HepG2 (cell line): ENCODE results near the gene FOCAD. TPM values are rescaled to one million over a fixed set of nuclear protein-coding genes. Genes with fewer than 3 reads are reported as not detected.

Experiments
- ATAC-seq: fragments of 200-7000 bp; cut with Tn5 transposase; 3 replicates; pipeline ENCODE4 v1.9.1; 2020; ENCODE audit warnings: mild to moderate bottlenecking, moderate library complexity
- BruUV-seq: library from RNA; stranded (reverse); fragments of 400-500 nt; replicated peaks from 2 replicates; lab custom pipeline; 2021; lab: Mats Ljungman, UMichigan
- CTCF ChIA-PET: fragments of 300-600 bp; formaldehyde crosslinking; extraction: SDS; loops from one replicate; lab custom pipeline; 2021; ENCODE audit warnings: low total read pairs, inconsistent platforms, low intra/inter-chr PET ratio; lab: Yijun Ruan, JAX
- POLR2A ChIA-PET: fragments of 350-600 bp; sonication (Branson Sonifier 250); formaldehyde crosslinking; loops from one replicate; lab custom pipeline; 2020; ENCODE audit warnings: antibody characterized with exemption, inconsistent platforms; lab: Yijun Ruan, JAX
- DNase-seq: peaks from one replicate; pipeline ENCODE4 v3.0.0-alpha.2; 2015; ENCODE audit warnings: low spot score
- FAIRE-seq: peaks from 3 replicates; lab custom pipeline; 2011; peaks lifted over from hg19 to GRCh38; lab: Jason Lieb, UNC
- H2AFZ ChIP-seq: one replicate; pipeline ENCODE4 v1.6.1; 2011; ENCODE audit warnings: low read length, inconsistent platforms
- H3K27ac ChIP-seq: fragments of 300-600 bp; 3 replicates; pipeline ENCODE4 v1.8.0; 2011; ENCODE audit warnings: mixed run types, mild to moderate bottlenecking, mixed read lengths, low read length, inconsistent platforms; ENCODE audit not compliant: insufficient read depth; ENCODE audit errors: extremely low read length
- H3K27me3 ChIP-seq, 2 experiments: fragments of 200-600 bp in 1 of 2; 2 replicates in 1 of 2; 3 replicates in 1 of 2; pipeline versions ENCODE4 v1.6.0 to v1.8.0; 2011; ENCODE audit warnings: low read length in 2 of 2, mild to moderate bottlenecking in 2 of 2, moderate library complexity in 2 of 2, inconsistent platforms in 1 of 2; ENCODE audit not compliant: insufficient read depth in 2 of 2, control insufficient read depth in 1 of 2
- H3K36me3 ChIP-seq, 2 experiments: fragments of 200-600 bp in 1 of 2; replicated peaks in 1 of 2; 2 replicates in 1 of 2; 3 replicates in 1 of 2; pipeline versions ENCODE4 v1.5.1 to v1.8.0; 2011; ENCODE audit warnings: low read length in 2 of 2, inconsistent platforms in 1 of 2; ENCODE audit not compliant: insufficient read depth in 2 of 2, control insufficient read depth in 1 of 2
- H3K4me1 ChIP-seq: 2 replicates; pipeline ENCODE4 v1.5.1; 2012; ENCODE audit warnings: low read length, inconsistent platforms; ENCODE audit not compliant: insufficient read depth
- H3K4me2 ChIP-seq: 2 replicates; pipeline ENCODE4 v1.6.0; 2011; ENCODE audit warnings: low read depth, low read length, inconsistent platforms
- H3K4me3 ChIP-seq, 3 experiments: fragments of 200-600 bp in 1 of 3; sonication (generic), shearing (Covaris generic) in 1 of 3; replicated peaks in 1 of 3; 2 replicates each; pipeline ENCODE4 v1.5.1; 2011 to 2016; ENCODE audit warnings: low read length in 3 of 3, inconsistent platforms in 2 of 3, low read depth in 2 of 3, mild to moderate bottlenecking in 2 of 3, control low read depth in 1 of 3, mixed read lengths in 1 of 3; ENCODE audit not compliant: insufficient read depth in 1 of 3
- H3K79me2 ChIP-seq: one replicate; pipeline ENCODE4 v1.6.1; 2011; ENCODE audit warnings: low read length, inconsistent platforms; ENCODE audit not compliant: insufficient read depth
- H3K9ac ChIP-seq: 2 replicates; pipeline ENCODE4 v1.6.0; 2011; ENCODE audit warnings: mild to moderate bottlenecking, low read depth, low read length, inconsistent platforms; ENCODE audit not compliant: insufficient read depth
- H3K9me3 ChIP-seq: 2 replicates; pipeline ENCODE4 v1.5.1; 2012; ENCODE audit warnings: mild to moderate bottlenecking, low read length
- H4K20me1 ChIP-seq: 2 replicates; pipeline ENCODE4 v1.6.0; 2011; ENCODE audit warnings: inconsistent platforms, mild to moderate bottlenecking, low read length, moderate library complexity; ENCODE audit not compliant: insufficient read depth
- CHD4 ChIP-seq: fragments of 200-600 bp; sonication (generic); IDR thresholded peaks from 2 replicates; pipeline ENCODE4 v1.7.0; 2017; ENCODE audit warnings: mild to moderate bottlenecking, low read length, borderline replicate concordance
- FOXK2 ChIP-seq: fragments of 450-650 bp; IDR thresholded peaks from 2 replicates; pipeline ENCODE4 v1.6.1; 2016
- HNRNPL ChIP-seq: fragments of 200-400 bp; formaldehyde crosslinking; IDR thresholded peaks from 2 replicates; pipeline ENCODE4 v1.6.1; 2017; ENCODE audit warnings: mild to moderate bottlenecking, low read depth, low read length
- JARID2 ChIP-seq: sonication (generic); formaldehyde crosslinking; IDR thresholded peaks from 2 replicates; pipeline ENCODE4 v1.8.1; 2023; ENCODE audit warnings: missing genetic modification reagents, inconsistent platforms; ENCODE audit not compliant: insufficient replicate concordance
- MAF1 ChIP-seq: sonication (generic); formaldehyde crosslinking; IDR thresholded peaks from 2 replicates; pipeline ENCODE4 v1.5.0; 2020; ENCODE audit warnings: missing genetic modification reagents, borderline replicate concordance
- PHF8 ChIP-seq: sonication (generic); formaldehyde crosslinking; IDR thresholded peaks from 2 replicates; pipeline ENCODE4 v1.5.0; 2020; ENCODE audit warnings: missing genetic modification reagents
- TEAD3 ChIP-seq: optimal IDR thresholded peaks from 2 replicates; pipeline ENCODE3; 2016; ENCODE audit warnings: borderline replicate concordance
- ZHX2 ChIP-seq, 2 experiments: sonication (generic) in 1 of 2; formaldehyde crosslinking in 1 of 2; IDR thresholded peaks; 2 replicates each; pipeline versions ENCODE4 v1.6.1 to v1.9.0; 2014 to 2022; ENCODE audit warnings: antibody characterized with exemption in 1 of 2, borderline replicate concordance in 1 of 2, inconsistent platforms in 1 of 2, low read depth in 1 of 2, missing genetic modification reagents in 1 of 2
- WGBS: methylation state at CpG from one replicate; pipeline ENCODE4 v1.1.6; 2017; ENCODE audit warnings: low lambda C conversion rate; 5-methylcytosine and 5-hydroxymethylcytosine counted together
- in situ Hi-C: cut with HindIII; loops from 2 replicates; pipeline ENCODE4 v1.10.0; 2017; ENCODE audit warnings: low pct_unique_long_range_greater_than_20kb; ENCODE audit not compliant: extremely low pct_ligation_motif_present
- intact Hi-C: fragments of 100-400 bp; cut with micrococcal nuclease; formaldehyde crosslinking; loops from one replicate; pipeline ENCODE4 v1.10.0; 2022; ENCODE audit not compliant: unreplicated experiment
- polyA plus RNA-seq, 8 experiments: library from polyadenylated mRNA; depleted of rRNA in 3 of 8; stranded (reverse) in 7 of 8; unstranded in 1 of 8; fragments of >200 nt; fragmentation: Illumina TruSeq in 4 of 8; extraction: Trizol in 4 of 8; gene quantifications; 2 replicates each; pipeline versions ENCODE4 v1.2.1 to v1.2.3, GENCODE V29; 2011 to 2016; ENCODE audit warnings: low read depth in 4 of 8, missing spikeins in 1 of 8, mixed read lengths in 1 of 8; ENCODE audit not compliant: insufficient read depth in 1 of 8
- total RNA-seq, 5 experiments: library from RNA; depleted of rRNA; stranded (reverse); fragments of >200 nt; fragmentation: Illumina TruSeq; extraction: Trizol; gene quantifications; 2 replicates each; pipeline ENCODE4 v1.2.3, GENCODE V29; 2016; ENCODE audit warnings: low read depth in 1 of 5

FOCAD gene
- total and polyA plus RNA-seq, 2 of the 13 experiments (the other 11 are each of a cell fraction or from before 2014, with no cell fraction given) = 18.0 to 31.1 TPM

- intact Hi-C loops = no loop called here
- H4K20me1 ChIP-seq = no peaks in the 10 kb centered on the region
- FAIRE-seq (no peak), ATAC-seq (no peak), DNase-seq (no peak)
- no peak overlapping the region for H3K4me2 ChIP-seq
- H3K4me1 ChIP-seq = no peaks in the 10 kb centered on the region
- H3K36me3 ChIP-seq = peaks cover 0 to 1% of the 10 kb centered on the region in 2 experiments; a peak in 2 of 5 replicates
- no peak overlapping the region for H3K27ac ChIP-seq
- H3K9me3 ChIP-seq = no peaks in the 10 kb centered on the region
- in situ Hi-C loops = no loop called here
- no peak overlapping the region for H3K4me3 ChIP-seq
- H3K9ac ChIP-seq = no peak overlapping the region
- no peak for TF ChIP-seq PHF8
- TF ChIP-seq JARID2 (CRISPR knock-in tag) = no peak
- no peak for TF ChIP-seq ZHX2 (IDR thresholded peaks at IDR 0.05; ENCODE audit: low read depth)
- TF ChIP-seq ZHX2 (CRISPR knock-in tag; IDR thresholded peaks at IDR 0.05; ENCODE audit: borderline replicate concordance) = no peak
- no peak for TF ChIP-seq CHD4
- TF ChIP-seq FOXK2 = no peak
- no peak for TF ChIP-seq HNRNPL
- TF ChIP-seq MAF1 (CRISPR knock-in tag) = no peak
- TF ChIP-seq TEAD3 (CRISPR knock-in tag) = no peak
- H3K27me3 ChIP-seq = no peaks in the 10 kb centered on the region
- CTCF ChIA-PET = no interaction called here
- 80% methylated on average over 2 of the region's 2 CpGs for WGBS
- no peak overlapping the region for H2AFZ ChIP-seq
- no peaks in the 10 kb centered on the region for H3K79me2 ChIP-seq
- POLR2A ChIA-PET = no interaction called here
- BruUV-seq = no TSS peak
Measured at GRCh38 chr9:20997503-20998076, 313.5 kb downstream of the FOCAD start.
